Glomerular endothelial cell (primary cell): ENCODE data around the gene CYP2S1. TPM values are rescaled to one million over a fixed set of nuclear protein-coding genes. Genes with fewer than 3 reads are reported as not detected.

Experiments
- DNase-seq: peaks from one replicate; pipeline ENCODE4 v3.0.0-alpha.2; 2011; ENCODE audit warnings: low read depth, low spot score; ENCODE audit errors: extremely low read depth
- total RNA-seq: library from RNA; depleted of rRNA; stranded (reverse); fragments of >200 nt; gene quantifications from 2 replicates; pipeline ENCODE4 v1.2.3, GENCODE V29; 2015

The CYP2S1 gene
- total RNA-seq, 1 donor from 2014 or later: 0.88 TPM

DNA sequence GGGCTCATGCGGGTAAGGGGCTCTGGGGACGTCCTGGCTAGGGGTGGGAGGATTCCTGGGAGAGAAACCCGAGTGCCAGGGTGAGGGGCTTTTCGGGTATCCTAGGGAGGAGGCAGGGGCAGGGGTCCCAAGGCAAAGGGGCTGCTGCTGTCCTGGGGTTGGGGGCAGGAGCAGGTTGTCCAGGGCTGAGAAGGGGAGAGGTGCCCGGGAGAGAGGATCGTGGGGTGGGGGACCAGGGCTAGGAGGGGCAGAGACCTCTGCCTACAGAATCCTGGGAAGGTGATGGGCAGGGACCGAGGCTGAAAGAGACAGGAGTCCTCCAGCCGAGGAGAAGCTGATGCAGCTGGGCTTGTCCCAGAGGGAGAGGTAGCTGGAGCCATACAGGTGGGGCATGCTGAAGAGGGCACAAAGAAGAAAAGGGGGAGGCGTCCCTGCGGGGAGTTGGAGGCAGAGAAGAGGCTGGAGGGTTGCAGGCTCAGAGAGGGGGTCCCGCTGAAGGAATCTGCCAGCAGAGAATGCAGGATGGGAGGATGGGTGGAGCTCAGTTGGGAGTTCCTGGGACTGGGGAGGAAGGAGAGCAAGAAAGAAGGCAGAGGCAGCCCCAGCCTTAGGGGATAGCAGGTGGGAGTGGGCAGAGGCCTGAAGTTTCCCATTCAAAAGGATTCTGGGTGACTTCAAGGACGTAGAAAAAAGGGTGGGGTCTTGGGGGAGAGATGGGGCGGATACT is 574 bp downstream of the CYP2S1 start:
- DNase-seq: no peak

DNA sequence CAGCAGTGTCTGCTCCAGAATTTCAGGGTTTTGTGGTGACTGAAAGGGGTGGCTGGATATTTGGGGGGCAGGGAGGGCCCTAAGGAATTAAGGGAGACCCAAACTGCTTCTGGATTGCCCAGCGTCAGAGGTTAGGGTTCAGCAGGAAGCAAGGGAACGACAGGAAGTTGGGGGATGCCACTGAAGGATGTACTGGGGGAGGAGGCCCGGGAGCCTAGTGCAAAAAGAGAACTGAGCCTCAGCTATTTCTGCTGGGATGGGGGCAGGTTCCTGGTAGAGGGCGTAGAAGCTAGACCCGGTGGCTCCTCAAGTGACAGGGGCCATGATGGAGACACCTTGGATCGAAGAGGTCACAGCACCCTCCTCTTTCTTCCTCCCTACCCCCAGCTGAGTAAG is 1.1 kb downstream of the CYP2S1 start:
- no peak for DNase-seq

DNA sequence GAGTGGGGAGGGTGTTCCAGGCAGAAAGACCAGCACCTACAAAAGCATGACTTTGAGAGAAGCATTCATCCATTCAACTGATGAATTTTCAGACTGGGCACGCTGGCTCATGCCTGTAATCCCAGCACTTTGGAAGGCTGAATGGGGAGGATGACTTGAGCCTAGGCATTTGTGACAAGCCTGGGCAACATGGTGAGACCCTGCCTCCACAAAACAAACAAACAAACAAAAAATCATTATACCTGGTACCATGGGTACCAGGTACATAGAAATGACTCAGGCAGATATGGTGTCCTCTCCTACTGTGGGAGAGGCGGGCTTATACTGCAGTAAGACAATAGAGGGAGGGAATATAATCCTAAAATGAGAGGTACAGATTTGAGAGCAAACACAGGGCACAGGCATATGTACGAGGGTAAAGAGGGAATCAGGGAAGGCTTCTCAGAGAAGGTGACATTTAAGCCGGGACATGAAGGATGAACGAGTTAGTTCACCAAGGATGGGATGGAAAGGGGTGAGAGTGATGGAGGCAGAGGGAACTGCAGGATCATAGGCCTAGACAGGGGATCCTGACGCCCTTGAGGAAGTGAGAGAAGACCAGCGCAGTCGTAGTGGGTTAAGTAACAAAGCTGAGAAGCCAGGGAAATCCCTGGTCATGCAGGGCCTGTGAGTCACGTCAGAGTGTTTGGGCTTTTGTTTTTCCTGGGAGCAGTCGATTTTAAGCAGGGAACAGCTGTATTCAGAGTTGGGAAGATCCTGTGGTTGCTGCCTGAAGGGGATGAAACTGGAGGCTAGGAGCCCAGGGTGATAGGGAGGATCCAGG is 2.9 kb downstream of the CYP2S1 start:
- DNase-seq: no peak

DNA sequence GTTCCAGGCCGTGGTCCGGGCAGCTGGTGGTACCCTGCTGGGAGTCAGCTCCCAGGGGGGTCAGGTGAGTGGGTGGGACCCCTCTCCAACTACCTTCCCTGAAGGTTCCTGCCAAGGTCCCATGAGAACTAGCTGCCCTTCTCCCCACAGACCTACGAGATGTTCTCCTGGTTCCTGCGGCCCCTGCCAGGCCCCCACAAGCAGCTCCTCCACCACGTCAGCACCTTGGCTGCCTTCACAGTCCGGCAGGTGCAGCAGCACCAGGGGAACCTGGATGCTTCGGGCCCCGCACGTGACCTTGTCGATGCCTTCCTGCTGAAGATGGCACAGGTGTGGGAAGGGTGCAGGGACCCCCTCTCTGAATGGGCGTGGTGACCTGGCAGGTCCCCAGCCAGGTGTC is 5.5 kb downstream of the CYP2S1 start:
- no peak for DNase-seq

DNA sequence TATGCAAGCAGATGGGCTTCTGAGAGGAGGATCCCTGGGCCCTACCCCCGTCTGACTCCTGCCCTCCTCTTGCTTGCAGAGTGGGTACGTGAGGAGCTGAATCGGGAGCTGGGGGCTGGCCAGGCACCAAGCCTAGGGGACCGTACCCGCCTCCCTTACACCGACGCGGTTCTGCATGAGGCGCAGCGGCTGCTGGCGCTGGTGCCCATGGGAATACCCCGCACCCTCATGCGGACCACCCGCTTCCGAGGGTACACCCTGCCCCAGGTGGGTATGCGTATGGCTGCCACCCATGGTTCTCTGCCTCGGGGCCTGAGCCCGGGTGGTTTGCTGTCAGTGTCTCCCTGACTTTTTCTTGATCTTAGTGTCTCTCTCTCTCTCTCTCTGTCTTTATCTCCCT is 10.4 kb downstream of the CYP2S1 start:
- DNase-seq: no peak

DNA sequence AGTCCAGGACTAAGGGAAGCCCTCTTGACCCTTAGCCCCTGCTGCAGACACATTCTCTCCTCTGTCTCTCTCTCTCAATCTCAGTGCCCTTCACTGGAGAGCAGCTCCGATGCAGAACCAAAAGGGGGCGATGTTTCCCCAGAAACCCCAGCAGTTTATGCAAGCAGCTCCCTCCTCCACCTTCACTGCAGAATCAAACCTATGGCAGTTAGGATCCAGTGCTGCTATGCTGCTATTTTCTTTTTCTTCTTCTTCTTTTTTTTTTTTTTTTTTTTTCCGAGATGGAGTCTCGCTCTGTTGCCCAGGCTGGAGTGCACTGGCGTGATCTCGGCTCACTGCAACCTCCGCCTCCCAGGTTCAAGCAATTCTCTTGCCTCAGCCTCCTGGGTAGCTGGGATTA is 11.3 kb downstream of the CYP2S1 start:
- peak; percentile 66 for DNase-seq

DNA sequence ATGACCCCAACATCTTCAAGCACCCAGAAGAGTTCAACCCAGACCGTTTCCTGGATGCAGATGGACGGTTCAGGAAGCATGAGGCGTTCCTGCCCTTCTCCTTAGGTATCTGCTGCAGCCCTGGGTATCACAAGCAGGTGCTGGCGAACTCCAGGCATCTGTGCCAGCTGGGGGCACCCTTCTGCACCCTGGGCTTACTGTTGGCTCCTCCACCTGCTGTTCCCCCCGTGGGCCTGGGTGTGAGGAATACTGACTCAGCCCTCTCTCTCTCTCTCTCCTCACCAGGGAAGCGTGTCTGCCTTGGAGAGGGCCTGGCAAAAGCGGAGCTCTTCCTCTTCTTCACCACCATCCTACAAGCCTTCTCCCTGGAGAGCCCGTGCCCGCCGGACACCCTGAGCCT is 13.0 kb downstream of the CYP2S1 start:
- DNase-seq: no peak

DNA sequence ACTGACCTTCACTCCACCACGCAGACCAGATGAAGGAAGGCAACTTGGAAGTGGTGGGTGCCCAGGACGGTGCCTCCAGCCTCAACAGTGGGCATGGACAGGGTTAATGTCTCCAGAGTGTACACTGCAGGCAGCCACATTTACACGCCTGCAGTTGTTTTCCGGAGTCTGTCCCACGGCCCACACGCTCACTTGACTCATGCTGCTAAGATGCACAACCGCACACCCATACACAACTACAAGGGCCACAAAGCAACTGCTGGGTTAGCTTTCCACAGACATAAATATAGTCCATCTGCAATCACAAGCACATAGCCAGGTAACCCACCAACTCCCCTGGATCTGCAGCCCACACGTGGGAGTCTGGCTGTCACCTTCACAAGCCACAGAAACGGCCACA is 13.4 kb downstream of the CYP2S1 start:
- DNase-seq: no peak

DNA sequence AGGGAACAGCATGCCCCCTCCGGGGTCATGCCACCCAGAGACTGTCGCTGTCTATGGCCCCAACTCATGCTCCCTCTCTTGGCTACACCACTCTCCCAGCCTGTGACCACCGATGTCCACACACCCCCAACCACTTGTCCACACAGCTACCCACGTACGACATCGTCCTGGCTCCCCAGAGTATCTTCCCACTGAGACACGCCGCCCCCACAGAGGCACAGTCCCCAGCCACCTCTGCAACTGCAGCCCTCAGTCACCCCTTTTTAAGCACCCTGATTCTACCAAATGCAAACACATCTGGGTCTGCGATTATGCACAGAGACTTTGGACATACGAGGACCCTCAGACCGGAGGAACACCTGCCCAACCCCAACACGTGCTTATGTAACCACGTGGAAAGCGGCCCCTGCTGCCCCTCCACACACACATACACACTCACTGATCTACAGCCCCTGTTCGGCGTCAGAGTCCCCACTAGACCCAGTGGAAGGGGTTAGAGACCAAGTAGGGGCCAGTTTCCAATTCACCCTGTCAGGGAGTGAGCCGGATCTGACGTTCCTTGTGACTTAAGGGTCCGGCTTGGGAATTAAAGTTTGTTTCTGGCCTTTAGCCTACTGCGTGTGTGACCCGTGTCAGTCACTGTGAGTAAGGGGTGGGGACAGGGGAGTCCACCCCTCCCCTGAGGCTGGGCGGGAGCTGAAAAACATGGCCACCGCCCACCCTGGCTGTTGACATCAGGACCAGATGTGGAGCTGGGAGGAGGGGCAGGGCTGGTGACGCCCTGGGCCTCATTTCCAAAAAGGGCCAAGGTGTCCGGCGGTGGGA is 14.1 kb downstream of the CYP2S1 start:
- DNase-seq: no peak

DNA sequence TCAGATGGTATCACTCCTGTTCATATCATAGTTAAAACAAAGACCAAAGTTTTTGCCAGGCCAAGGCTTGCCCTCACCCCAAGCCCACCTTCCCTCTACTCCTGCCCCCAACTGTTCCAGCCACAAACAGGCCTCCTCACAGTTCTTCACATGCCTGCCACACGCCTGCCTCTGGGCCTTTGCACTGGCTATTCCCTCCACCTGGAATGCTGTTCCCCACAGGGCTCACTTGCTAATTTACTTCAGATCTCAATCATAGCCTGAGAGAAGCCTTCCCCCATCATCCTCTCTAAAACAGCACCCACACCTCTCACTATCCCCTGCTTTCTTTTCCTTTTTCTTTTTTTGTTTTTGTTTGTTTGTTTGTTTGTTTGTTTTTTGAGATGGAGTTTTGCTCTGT is 21.1 kb downstream of the CYP2S1 start:
- no peak for DNase-seq

DNA sequence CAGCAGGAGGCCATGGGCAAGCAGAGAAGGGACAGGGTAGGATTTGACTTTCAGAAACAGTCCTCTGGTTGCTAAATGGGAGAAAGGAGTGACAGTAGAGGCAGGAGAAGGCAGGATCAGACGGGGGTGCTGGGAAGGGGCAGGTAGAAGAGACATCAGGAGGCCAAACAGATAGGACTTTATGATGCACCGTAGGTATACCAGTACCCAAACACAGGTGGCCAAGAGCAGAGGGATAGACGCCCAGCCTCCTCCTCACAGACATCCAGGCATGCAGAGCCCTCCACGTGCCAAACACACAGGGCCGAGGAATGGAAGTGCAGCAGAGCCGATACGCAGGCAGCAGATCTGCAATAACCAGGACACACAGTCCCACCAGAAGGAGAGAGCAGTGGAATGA is 24.7 kb downstream of the CYP2S1 start:
- DNase-seq: no peak

DNA sequence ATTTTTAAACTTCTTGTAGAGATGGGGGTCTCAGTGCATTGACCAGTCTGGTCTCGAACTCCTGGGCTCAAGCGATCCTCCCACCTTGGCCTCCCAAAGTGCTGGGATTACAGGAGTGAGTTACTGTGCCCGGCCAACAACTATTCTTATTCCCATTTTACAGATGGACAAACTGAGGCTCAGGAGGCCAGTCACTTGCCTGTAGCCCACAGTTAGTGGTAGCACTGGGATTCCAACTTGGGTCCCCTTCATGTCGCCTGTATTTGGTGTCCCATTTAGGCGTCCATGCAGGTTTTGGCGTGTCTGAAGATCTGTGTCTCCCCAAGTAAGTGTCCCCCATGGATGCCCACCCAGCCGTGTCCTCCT is 25.2 kb downstream of the CYP2S1 start:
- no peak for DNase-seq

DNA sequence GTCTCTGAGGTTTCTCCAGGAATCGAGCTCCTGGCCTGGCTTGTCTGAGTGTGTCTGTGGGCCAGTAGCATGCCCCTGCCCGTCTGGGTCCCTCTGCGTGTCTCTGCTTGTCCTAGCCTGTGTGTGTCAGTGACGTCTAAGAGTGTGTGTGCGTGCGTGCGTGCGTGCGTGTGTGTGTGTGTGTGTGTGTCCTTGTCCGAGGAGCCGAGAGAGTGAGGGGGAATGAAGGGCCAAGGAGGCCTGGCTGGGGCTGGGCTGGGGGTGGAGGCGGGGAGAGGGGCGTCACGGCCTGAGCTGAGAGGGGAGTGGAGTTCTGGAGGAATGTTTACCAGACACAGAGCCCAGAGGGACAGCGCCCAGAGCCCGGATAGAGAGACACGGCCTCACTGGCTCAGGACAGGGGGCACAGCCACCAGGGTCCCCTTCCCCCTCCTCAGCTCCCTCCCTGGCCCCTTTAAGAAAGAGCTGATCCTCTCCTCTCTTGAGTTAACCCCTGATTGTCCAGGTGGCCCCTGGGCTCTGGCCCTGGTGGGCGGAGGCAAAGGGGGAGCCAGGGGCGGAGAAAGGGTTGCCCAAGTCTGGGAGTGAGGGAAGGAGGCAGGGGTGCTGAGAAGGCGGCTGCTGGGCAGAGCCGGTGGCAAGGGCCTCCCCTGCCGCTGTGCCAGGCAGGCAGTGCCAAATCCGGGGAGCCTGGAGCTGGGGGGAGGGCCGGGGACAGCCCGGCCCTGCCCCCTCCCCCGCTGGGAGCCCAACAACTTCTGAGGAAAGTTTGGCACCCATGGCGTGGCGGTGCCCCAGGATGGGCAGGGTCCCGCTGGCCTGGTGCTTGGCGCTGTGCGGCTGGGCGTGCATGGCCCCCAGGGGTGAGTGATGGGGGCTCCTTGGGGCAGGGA is 25.8 kb downstream of the CYP2S1 start, which contains the start of gene AXL:
TSS of gene AXL (plus strand) at position 609 of the 893 bp plus-strand sequence. CDS start at position 779, 170 bp downstream.
- no peak for DNase-seq

DNA sequence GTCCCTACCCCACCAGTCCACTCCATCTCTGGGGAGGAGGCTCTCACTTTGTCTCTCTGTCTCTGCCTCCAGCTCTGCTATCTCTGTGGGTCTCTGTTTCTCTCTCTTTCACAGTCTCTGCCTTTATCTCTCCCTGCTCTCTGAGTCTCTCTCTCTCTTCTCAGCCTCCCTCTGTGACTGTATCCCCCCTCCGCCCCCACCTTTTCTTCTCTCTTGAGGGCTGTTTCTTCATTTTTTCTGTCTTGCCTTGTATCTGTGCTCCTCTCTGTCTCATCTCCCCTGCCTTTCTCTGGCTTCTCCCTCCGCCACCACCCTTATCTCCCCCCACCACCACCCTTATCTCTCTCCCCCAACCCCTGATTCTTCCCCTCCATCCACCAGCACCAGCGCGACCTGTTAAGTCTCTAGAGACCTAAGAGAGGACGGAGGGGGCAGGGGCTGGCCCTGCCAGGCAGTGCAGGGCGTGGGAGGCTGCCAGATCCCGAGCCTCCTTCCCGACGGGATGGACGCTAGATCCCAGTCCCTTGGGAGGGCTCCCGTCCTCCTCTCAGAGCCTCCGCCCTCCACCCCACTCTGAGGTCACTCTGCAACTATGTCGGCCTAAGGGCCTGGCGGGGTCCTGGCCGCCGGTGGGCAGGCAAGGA is 27.0 kb downstream of the CYP2S1 start:
- no peak for DNase-seq

DNA sequence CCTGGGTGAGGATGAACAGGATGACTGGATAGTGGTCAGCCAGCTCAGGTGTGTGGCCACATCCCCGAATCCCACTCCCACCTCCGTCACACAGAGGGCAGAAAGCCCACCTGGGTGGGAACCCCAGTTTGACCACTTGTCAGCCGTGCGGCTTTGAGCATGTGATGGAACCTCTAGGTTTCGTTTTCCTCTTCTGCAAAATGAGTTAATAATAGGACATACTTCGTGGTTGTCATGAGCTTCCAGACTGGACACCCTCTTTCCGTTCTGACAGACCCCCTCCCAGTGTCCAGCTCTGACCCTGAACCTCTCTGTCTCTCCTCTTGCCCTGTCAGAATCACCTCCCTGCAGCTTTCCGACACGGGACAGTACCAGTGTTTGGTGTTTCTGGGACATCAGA is 27.8 kb downstream of the CYP2S1 start:
- no peak for DNase-seq

DNA sequence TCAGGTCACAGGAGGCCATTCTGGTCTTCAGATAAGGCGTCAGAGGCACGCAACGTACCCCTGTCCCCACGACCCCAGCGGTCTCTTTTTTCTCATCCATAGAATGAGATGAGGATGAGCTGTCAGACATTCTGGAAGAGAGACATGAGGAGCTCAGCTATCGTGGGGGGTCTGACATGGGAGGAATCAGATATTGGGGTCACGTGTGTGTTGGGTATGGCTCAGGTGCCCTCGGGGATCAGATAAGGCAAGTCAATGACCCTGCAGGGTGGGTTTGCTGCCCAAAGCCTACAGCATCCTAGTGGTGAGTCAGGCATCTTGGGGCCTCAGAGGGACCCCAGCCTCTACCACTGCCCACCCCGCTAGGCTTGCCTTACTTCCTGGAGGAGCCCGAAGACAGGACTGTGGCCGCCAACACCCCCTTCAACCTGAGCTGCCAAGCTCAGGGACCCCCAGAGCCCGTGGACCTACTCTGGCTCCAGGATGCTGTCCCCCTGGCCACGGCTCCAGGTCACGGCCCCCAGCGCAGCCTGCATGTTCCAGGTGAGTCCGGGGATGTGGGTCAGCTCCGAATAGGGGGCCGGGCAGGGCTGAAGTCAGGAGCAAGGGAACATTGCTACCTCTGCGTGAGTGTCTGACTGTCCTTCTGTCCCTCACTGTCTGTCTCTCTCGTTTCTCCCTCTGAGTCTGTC is 28.6 kb downstream of the CYP2S1 start:
- DNase-seq: no peak

DNA sequence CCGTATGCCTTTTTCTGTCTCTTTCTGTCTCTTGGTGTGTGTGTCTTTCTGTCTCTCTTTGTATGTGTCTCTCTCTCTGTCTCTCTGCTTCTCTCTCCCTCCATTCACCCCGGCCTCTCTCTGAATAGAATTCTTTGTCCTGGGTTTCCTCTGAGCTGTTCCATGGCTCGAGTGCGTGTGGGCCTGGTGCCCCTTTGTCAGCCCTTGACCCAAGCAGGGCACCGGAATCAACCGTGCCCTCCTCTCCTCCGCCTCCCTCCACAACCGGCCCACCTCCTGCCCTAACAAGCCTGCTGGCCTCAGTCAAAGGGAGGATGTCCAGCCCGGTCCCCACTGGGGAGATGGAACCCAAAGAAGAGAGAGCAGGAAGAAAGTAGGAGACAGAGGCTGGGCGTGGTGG is 29.2 kb downstream of the CYP2S1 start:
- DNase-seq: no peak

DNA sequence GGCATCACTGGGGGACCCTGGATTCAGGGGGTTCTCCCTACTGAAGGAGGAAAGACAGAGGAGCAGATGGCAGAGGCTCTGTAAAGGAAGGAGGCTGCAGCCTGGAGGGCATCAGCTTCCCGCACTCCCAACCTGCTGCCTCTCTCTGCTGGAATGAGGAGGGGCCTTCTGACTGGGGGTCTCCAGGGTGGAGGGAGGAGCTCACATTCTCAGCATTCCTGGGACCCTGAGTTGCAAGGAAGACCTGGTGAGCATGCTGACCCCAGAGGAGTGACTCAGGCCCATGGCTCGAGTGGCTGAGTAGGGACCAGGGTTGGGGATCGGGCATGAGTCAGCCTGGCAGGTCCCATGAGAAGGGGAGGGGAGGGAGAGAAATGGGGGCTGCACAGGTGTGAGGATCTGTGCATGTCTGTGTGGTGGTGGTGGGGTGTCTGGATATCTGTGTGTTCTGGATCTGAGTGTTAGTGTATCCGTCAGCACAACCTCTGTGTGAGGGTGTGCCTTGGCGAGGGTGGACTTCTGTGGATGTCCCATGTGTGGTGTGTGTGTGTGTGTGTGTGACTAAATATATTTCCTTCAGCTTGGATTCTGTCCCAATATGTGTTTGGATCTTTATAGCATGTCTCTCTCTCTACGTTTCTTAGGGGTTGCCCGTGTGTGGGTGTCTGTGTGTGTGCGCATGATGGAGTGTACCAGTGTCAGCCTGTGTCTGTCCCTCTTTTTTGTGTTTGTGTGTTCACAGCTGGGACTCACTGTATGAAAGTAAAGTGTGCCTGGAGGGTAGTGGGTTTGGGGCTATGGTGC is 30.6 kb downstream of the CYP2S1 start:
- DNase-seq: no peak

DNA sequence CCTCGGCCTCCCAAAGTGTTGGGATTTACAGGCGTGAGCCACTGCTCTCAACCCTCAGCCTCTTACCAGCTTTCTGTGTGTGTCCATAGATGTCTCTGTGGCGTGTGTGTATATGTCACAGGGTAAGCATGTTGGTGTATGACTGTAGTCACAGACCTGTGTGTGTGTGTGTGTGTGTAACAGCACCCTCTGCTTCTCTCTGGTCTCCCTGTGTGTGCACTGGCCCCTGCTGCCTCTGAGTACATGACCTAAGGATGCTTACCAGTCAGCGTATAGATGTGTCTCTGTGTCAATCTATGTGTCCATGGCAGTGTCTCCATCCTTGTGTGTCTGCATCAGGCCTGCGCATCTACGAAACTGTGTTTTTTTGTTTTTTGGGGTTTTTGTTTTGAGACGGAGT is 31.6 kb downstream of the CYP2S1 start:
- no peak for DNase-seq
